GM12872 (cell line): ENCODE measurements around the gene EGFR.

ENCODE experiments used
- CTCF ChIP-seq: IDR thresholded peaks from 3 replicates; pipeline ENCODE4 v1.5.1; 2011; ENCODE audit warnings: low read depth, mild to moderate bottlenecking, low read length, moderate library complexity; ENCODE audit not compliant: insufficient read depth

The EGFR gene

GRCh38 chr7:55170335-55171069 is 151.7 kb downstream of the EGFR start:
- TF ChIP-seq CTCF = no peak

GRCh38 chr7:55171157-55171556 is 152.3 kb downstream of the EGFR start:
- TF ChIP-seq CTCF = no peak

- no peak for TF ChIP-seq CTCF
Observed at GRCh38 chr7:55172161-55172560, 153.3 kb downstream of the EGFR start.

- TF ChIP-seq CTCF = no peak
Observed at GRCh38 chr7:55172881-55173609, 154.2 kb downstream of the EGFR start.

- TF ChIP-seq CTCF = peak; percentile 24; the same call in 1 of the 3 replicates
Observed at GRCh38 chr7:55173671-55174070, 154.9 kb downstream of the EGFR start.

- TF ChIP-seq CTCF = no peak
Observed at GRCh38 chr7:55174456-55174855, 155.6 kb downstream of the EGFR start.

GRCh38 chr7:55174856-55175255 is 156.0 kb downstream of the EGFR start:
- TF ChIP-seq CTCF = no peak
